Bronchial epithelial cell (primary cell): ENCODE data around the gene TMEM158. TPM values are rescaled to one million over a fixed set of nuclear protein-coding genes. Genes with fewer than 3 reads are reported as not detected.
A peak's percentile ranks its signal among the peaks of the same experiment; 100 is the strongest.

Experiments
- DNase-seq: peaks from one replicate; pipeline ENCODE4 v3.0.0-alpha.2; 2010; ENCODE audit warnings: low read depth
- FAIRE-seq: peaks from 2 replicates; lab custom pipeline; 2011; peaks lifted over from hg19 to GRCh38; lab: Jason Lieb, UNC
- H3K27me3 ChIP-seq: 2 replicates; pipeline ENCODE4 v1.5.1; 2011; ENCODE audit warnings: low read length; ENCODE audit not compliant: control insufficient read depth, insufficient read depth
- H3K36me3 ChIP-seq: 2 replicates; pipeline ENCODE4 v1.5.1; 2011; ENCODE audit warnings: low read length; ENCODE audit not compliant: control insufficient read depth, insufficient read depth
- H3K4me3 ChIP-seq: 2 replicates; pipeline ENCODE4 v1.5.1; 2011; ENCODE audit warnings: mild to moderate bottlenecking, low read depth, low read length, control low read depth
- CTCF ChIP-seq: IDR thresholded peaks from 2 replicates; pipeline ENCODE4 v1.5.1; 2011; ENCODE audit warnings: mild to moderate bottlenecking, moderate library complexity, low read length, control low read depth, inconsistent platforms; ENCODE audit not compliant: insufficient read depth, severe bottlenecking
- total RNA-seq: library from RNA; depleted of rRNA; stranded (reverse); fragments of >200 nt; gene quantifications from 2 replicates; pipeline ENCODE4 v1.2.1, GENCODE V29; 2014

Gene TMEM158
- total RNA-seq, 1 donor from 2014 or later = 1.6 TPM

GRCh38 chr3:45185052-45185451 is 41.0 kb downstream of the TMEM158 start:
- FAIRE-seq = no peak
- no peak for TF ChIP-seq CTCF

GRCh38 chr3:45183872-45184262 is 42.2 kb downstream of the TMEM158 start:
- Histone ChIP-seq H3K36me3 (no peaks in the 10 kb centered on the region), H3K4me3 (no peak overlapping the region), H3K27me3 (no peaks in the 10 kb centered on the region)
- FAIRE-seq (no peak), DNase-seq (no peak)
- no peak for TF ChIP-seq CTCF

More at GRCh38 chr3:45185052-45185451, 41.0 kb downstream of the TMEM158 start:
- no peaks in the 10 kb centered on the region for H3K27me3 ChIP-seq
- H3K4me3 ChIP-seq = no peak overlapping the region
- H3K36me3 ChIP-seq = no peaks in the 10 kb centered on the region
- no peak for DNase-seq

- FAIRE-seq (no peak), DNase-seq (peak; percentile 96)
- no peak overlapping the region for H3K4me3 ChIP-seq
- no peaks in the 10 kb centered on the region for H3K36me3 ChIP-seq
- no peaks in the 10 kb centered on the region for H3K27me3 ChIP-seq
- TF ChIP-seq CTCF = no peak
Measured at GRCh38 chr3:45182915-45183871, 42.9 kb downstream of the TMEM158 start.

GRCh38 chr3:45181496-45181895 is 44.6 kb downstream of the TMEM158 start:
- H3K4me3 ChIP-seq = no peak overlapping the region
- no peaks in the 10 kb centered on the region for H3K36me3 ChIP-seq
- no peak for TF ChIP-seq CTCF
- no peak for DNase-seq
- no peaks in the 10 kb centered on the region for H3K27me3 ChIP-seq
- no peak for FAIRE-seq

- DNase-seq (no peak), FAIRE-seq (no peak)
- Histone ChIP-seq H3K4me3 (no peak overlapping the region), H3K27me3 (no peaks in the 10 kb centered on the region), H3K36me3 (no peaks in the 10 kb centered on the region)
- TF ChIP-seq CTCF = no peak
Measured at GRCh38 chr3:45180899-45181298, 45.2 kb downstream of the TMEM158 start.
